Measurements from ENCODE around the gene TTLL9.
"Not testable (repeated sequence)": the region's sequence is repeated elsewhere in the genome, so short reads cannot be mapped to it uniquely, and the experiment has no call there.

Gene TTLL9

GRCh38 chr20:31921480-31921879 is 51.0 kb downstream of the TTLL9 start:
- DNase-seq = not testable (repeated sequence)

GRCh38 chr20:31922181-31922580 is 51.7 kb downstream of the TTLL9 start:
- DNase-seq = no peak

GRCh38 chr20:31922588-31922987 is 52.2 kb downstream of the TTLL9 start:
- no peak for DNase-seq

- DNase-seq = no peak
Measured at GRCh38 chr20:31923388-31924331, 53.2 kb downstream of the TTLL9 start.

GRCh38 chr20:31924561-31924960 is 54.1 kb downstream of the TTLL9 start:
- DNase-seq = no peak

GRCh38 chr20:31925631-31926030 is 55.2 kb downstream of the TTLL9 start:
- DNase-seq = no peak

GRCh38 chr20:31926493-31926892 is 56.1 kb downstream of the TTLL9 start:
- no peak for DNase-seq

- no peak for DNase-seq
Measured at GRCh38 chr20:31927627-31928159, 57.3 kb downstream of the TTLL9 start.

- DNase-seq = not testable (repeated sequence)
Measured at GRCh38 chr20:31929631-31930030, 59.2 kb downstream of the TTLL9 start.

GRCh38 chr20:31930779-31931178 is 60.3 kb downstream of the TTLL9 start:
- no peak for DNase-seq

- no peak for DNase-seq
Measured at GRCh38 chr20:31933698-31934097, 63.3 kb downstream of the TTLL9 start.

- no peak for DNase-seq
Measured at GRCh38 chr20:31934491-31934890, 64.1 kb downstream of the TTLL9 start.

GRCh38 chr20:31934968-31935764 is 64.7 kb downstream of the TTLL9 start:
- no peak for DNase-seq

GRCh38 chr20:31936420-31936819 is 66.0 kb downstream of the TTLL9 start:
- DNase-seq = no peak

- no peak for DNase-seq
Measured at GRCh38 chr20:31937820-31938219, 67.4 kb downstream of the TTLL9 start.

- DNase-seq = no peak
Measured at GRCh38 chr20:31939661-31940060, 69.2 kb downstream of the TTLL9 start.

- no peak for DNase-seq
Measured at GRCh38 chr20:31943052-31943471, 72.6 kb downstream of the TTLL9 start.

- DNase-seq = no peak
Measured at GRCh38 chr20:31945319-31945718, 74.9 kb downstream of the TTLL9 start.

- DNase-seq = no peak
Measured at GRCh38 chr20:31945785-31946184, 75.4 kb downstream of the TTLL9 start.

- no peak for DNase-seq
Measured at GRCh38 chr20:31948008-31948407, 77.6 kb downstream of the TTLL9 start.

GRCh38 chr20:31949877-31950646 is 79.6 kb downstream of the TTLL9 start:
- no peak for DNase-seq

GRCh38 chr20:31951203-31951529 is 80.7 kb downstream of the TTLL9 start:
- DNase-seq = no peak
